HG02884 (cell line): ENCODE results near the gene DAPK1.

Source experiments
- ATAC-seq: cut with Tn5 transposase; IDR thresholded peaks from one replicate; pipeline ENCODE4 v1.9.1; 2021; ENCODE audit warnings: mild to moderate bottlenecking, moderate library complexity; ENCODE audit not compliant: unreplicated experiment

DAPK1 gene

DNA sequence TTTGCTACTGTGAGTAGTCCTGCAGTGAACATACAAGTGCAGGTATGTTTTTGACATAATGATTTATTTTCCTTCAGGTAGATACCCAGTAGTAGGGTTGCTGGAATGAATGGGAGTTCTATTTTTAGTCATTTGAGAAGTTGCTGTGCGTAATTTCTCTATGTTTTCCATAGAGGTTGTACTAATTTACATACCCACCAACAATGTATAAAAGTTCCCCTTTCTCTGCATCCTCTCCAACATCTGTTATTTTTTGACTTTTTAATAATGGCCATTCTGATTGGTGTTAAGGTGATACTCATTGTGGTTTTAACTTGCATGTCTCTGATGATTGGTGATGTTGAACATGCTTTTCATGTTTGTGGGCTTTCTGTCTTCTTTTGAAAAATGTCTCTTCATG is 163.6 kb downstream of the DAPK1 start:
- ATAC-seq = no peak

DNA sequence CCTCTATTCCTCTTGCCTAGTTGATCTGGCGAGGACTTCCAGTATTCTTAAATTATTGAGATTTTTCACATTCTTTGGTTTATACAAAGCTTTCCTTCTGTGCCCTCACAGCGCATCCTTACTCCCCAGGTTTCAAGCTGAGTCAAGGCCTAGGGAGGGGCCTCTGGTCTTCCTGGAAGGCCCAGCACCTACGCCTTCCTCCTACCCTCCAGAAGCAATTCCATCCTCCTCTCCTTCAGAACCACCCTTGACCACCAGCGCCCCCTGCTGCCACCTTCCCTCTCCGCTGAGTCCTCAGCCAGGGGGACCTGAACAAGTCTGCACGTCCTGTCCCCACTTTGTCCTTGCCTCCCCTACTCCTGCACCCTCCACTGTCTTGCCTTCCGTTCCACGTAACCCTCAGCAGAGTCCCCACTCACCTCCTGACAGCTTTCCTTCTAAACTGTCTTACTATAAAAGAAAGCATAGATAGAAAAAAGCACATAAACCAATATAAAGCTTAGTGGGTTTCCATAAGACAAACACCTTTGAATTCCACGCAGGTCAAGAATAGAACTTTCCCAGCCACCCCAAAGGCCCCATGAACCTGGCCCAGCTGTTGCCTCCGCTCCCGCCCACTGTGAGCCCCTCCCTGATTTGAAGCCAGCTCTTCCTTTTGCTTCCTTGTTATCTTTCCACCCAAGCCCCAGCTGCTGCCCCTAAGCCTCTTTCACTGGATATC is 165.3 kb downstream of the DAPK1 start:
- ATAC-seq = no peak

DNA sequence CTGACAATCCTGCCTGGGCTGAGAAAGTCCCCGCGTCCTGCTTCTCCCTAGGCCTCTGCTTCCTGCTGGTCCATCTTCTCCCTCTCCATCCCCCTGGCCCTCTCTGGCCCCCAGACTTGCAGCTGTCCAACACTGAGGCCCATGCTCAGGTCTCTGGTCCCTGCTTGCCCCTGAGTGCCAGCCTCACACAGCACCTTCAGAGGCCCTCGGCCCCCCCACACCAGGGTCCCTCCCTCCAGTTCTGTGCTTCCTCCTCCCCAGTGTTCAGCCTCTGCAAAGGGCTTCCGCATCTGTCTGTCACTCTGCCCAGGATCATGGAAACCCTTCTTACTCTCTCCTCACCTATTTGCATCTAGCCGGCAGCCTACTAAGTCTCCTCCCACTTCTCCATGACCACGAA is 165.9 kb downstream of the DAPK1 start:
- ATAC-seq = no peak

DNA sequence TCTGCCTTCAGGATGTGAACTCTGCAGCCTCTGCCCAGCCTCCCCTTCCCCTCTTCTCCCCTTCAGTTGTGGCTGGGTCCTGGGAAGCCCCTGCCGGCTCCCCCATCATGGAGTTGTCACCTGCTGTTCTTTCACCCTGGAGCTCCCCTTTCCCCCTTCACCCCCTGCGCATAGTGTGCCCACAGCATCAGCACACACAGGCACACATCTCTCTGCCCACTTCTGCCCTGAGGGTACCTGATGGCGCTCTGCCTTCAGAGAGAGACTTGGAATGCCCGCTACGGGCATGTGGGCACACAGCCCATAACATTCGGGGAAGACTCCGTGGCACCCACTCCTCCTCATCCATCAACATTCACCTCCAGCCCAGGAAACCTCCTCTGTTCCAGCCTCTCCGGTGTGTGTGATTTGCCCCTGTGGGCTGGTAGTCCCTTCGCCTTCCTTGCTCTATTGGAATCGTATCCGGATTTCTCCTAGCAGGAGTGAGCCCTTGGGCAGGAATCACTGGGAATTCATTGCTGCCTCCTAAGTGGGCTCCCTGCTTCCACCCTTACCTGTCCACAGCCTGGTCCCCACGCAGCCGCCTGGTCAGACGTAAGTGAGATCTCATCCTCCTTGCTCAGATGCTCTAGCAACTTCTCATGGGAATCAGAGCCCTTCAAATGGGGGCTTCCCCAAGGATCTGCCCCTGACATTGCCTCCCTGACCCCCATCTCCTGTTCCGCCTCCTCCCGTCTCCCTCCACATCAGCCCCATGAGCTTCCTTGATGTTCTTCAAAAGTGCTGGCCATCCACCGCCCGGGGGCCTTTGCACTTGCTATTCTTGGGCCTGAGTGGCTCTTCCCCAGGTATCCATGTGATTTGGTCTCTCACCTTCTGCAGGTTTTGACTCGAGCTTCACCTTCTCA is 166.7 kb downstream of the DAPK1 start:
- no peak for ATAC-seq

DNA sequence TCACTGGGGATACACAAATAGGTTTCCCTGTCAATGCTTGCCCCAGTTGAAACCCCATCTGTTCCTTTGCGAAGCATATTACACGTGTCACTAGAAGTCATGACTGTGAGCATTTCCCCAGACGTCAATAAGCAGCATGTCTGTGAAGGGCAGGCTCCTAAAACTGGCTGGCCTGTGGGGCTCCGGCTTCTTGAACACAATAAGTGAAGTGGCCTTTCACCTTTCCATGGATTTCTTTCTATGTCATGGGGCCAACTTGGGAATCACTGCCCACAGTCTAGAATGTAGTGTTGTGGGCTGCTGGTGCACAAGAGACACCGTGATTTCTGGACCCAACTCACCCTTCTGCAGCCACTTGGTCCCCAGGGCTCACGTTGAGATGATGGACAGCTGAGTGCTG is 167.8 kb downstream of the DAPK1 start:
- no peak for ATAC-seq

DNA sequence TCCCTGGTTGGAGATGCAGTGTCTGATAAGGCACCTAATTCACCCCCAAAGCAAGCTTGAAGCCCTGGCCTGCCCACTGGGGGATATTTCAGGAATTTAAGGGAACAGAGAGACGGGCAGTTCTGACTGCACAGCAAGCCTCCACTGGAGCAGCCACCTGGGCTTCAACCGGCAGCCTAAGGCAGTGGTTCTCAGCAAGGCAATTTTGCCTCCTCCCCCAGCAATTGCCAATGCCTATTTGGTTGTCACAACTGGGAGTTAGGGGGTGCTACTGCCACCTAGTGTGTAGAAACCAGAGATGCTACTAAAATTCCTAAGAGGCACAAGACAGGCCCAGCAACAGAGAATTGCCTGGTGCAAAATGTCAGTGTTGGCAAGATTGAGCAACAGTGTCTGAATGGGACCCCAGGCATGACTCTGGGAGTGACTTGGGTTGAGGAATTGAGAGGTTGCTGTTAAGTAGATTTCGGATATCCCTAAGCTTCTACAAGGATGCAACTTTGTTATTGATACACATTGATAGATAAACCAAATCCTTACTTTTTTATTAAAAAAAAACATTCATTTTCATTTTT is 169.6 kb downstream of the DAPK1 start:
- ATAC-seq = no peak

DNA sequence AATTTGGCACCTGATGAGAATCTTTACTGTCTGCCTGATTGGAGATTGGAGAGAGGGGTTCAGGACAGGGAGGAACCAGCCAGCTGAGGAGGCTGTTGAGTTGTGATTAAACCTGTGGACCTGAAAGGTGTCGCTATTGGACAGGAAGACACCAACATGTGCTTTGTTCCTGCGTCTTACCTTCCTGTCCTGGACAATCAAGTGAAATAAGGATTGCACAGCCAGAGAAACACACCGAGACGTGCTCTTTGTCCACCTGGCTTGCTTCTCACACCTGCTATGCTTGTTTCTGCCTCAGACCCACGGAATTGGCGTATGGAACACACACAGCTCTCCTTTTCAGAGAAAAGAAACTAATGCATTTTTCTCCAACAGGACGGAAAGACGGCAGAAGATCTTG is 170.6 kb downstream of the DAPK1 start:
- ATAC-seq = no peak

DNA sequence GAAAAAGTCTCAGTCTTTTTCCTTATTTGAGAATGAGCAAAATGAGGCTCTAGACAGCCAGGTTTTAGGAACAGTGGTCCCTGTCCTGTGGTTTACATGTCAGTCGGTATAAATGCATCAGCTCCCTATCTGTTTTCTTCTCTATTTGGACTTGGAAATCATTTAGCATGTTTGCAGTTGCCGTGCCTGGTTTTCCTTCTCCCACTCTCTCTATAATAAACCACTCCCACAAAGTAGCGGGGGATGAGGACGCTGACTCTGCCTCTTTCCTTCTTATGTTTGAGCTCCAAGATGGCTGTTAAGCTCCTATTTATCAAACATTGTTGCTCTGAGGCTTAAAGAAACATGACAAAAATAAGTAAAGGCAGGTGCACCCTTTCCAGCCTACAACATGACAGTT is 171.1 kb downstream of the DAPK1 start:
- no peak for ATAC-seq

DNA sequence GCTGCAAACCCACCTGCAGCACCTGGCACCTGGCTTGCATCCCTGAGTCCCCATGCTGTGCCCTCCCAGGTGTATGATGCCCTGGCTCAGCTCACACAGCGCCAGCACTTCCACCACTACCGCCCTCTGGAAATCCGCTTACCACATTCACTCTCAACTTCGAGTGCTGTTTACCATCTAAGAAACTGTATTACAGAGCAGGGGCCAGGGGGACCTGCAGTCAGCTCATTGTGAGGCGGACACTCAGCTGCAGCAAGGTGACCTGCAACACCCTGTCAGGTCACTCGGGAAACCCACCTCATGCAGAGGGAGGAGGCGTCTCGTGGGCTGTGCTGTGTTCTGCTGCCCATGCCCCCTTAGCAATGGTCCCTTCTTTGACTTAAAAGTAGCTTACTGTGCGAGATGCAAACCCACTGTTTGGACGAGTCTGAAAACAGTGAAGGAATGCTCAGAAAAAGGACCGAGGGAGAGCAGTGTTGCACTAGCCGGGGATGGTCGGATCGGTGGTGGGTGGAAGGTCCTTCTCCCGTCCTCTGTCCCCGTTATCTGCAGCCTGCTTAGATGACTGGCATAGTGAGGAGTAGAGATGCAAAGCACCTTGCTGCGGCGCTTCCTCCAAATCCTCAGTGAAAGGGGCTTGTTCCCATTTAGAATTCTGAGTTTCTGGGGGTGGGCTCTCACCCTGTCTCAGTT is 173.1 kb downstream of the DAPK1 start:
- no peak for ATAC-seq

DNA sequence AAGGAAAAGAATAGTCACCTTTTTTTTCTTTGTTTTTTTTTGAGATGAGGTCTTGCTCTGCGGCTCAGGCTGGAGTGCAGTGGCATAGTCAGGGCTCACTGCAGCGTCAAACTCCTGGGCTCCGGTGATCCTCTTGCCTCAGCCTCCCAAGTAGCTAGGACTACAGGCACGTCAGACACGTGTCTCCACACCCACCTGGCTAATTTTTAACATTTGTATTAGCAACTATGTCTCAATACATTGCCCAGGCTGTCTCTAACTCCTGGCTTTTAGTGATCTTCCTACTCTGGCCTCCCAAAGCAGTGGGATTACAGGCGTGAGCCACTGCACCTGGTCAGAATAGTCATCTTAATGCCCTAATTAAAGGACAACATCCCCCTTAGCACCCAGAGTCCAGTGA is 173.8 kb downstream of the DAPK1 start:
- no peak for ATAC-seq

DNA sequence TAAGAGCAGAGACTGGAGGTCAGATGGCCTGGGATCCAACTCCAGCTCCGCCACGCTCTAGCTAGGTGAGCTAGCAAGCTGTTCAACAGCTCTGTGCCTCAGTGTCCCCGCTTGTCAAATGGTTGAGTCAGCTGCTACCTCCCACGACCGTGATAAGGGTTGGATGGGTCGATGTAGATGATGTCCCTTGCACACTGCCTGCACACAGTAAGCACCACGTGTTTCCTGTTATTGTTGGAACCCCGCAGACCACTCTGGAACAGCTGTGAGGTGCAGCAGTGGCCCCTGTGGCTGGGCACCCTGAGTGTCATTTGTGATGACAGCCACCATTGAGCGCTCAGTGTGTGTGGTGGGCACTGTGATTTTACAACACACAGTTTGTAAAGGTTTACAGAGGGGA is 174.3 kb downstream of the DAPK1 start:
- ATAC-seq = no peak

DNA sequence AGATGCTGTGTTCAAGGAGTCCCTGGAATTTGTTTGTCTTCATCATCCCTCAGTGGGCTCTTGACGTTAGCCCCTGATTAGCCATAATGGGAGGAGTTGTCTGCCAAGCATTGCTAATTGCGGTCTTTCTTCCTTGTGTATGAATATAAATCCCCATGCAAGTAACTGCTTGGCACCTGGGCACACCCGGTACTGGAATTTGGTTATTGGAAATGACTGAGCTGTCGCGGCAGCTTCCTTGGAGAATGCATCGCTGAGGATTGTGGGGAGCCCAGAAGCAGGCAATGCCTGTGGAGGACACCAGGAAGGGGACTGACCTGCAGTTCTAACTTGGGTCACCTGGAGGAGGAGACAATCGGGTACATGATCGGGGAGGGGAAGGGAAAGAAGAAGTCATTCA is 174.9 kb downstream of the DAPK1 start:
- ATAC-seq = no peak

DNA sequence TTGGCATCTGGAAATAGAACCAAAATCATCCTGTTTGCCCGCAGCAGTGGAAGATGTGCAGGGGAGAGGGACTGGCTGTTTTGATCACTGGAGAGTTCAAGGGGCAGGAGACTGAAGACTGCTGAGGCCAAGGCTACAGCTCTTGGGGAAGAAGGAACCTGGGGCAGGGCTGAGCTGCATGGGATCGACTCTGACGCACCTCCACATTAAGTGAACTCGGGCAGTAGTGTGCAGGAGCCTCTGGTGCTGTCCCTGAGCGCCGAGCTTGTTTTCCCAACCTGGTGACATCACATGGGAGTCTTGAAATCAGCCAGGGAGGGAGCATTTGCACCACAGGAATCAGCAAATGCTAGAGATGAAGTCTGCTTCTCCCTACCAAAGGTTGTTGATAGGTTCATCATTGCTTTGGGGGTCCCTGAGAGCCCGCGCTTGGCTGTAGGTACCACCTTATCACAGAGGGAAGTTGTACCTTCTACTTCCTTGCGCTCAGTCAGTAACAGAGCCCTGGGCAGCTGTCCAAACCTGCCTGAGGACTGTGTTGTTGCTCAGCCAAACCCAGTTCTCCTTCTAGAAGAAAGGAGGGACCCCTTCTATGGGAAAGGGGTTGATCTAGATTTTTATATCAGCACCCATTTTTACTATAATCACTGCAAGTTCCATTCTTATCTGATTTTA is 175.9 kb downstream of the DAPK1 start:
- no peak for ATAC-seq

DNA sequence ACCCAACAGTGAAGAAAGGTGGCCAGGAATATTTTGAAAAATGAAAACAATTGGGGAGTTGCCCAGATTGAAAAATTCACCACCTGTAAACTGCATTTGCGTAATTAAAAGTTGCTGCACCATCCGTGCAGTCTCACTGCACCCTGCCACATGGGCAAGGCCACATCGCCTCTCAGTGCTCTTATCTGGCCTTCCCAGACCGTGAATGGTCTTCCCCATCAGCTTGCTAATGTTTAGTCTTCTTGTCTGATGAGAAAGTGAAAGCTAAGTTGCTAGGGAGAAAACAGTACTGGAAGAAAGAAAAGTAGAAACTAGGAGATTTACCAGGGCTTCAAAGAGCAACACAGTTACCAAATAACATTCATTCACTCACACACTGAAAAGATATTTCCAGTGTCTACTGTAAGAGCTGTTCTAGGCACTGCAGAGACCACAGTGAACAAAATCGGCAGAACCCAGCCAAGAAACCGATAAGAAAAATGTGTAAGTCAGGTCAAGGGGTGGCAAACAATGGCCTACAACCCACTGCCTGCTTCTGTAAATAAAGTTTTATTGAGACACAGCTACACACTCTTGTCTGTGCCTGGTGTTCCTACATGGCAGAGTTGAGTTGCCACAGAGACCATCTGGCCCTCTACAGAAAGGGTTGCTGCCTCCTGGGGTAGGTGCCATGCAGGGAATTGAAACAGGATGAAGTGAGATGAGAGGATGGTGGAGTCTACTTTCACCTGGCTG is 177.1 kb downstream of the DAPK1 start:
- no peak for ATAC-seq

DNA sequence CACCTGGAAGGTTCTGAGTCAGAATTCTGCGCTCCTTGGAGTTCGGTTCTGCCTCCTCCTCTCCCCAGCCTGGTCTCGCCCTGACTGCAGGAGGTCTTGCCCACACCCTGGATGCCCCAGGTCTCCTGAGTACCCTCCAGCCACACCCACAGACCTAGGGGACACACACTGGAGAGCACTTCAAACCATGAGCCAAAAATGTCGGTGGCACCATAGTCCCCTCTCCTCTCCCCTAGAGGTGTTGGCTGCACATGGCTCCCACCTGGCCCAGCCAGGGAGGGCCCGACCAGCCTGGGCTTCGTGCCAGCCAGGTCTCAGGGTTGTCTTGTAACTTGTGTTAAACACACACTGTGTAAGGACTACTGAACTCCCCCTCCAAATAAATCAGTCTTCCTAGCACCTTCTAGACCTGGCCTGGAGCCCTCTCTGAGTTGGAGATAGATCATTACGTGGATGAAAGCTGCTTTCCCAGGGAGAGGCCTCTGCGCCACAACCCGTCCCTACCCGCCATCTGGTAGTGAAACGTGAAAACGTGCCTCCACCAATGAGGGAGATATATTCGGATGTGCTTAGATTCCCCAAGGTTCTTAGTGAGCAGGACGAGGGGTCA is 178.3 kb downstream of the DAPK1 start:
- ATAC-seq = no peak

DNA sequence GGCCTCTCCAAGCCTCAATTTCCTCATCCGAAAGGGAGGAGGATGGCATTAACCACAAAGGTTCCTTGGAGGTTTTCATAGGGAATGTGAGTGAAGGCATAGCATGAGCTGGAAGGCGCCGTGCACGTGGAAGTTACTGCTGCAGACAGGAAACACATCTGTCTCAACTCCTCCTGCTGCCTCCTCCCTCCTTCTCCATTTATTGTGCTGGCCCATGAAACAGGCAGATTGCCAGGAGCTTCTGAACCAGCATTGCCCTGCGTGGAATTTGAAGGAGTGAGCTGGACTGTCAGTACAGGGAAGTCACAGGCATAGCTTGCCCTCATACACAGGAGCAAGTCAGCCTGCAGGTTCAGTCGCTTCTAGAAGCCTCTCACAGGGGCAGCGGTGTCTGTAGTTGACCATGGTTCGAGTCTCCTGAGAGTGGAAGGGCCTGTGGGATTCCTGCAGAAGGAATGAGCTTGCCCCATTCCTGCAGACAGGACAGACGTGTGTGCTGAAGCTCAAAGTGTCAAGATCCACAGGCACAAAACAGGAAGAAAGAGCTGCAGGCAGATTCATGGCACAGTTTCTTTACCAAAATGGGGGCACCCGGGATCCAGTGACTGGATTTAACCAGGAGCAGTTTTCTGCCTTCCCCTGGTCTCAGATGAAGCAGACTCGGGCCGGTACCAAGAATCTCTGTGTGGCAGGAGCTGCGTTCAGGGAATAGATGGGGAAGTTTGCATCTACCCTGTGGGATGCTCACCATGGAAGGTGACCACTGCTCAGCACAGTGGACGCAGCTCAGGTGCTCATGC is 179.5 kb downstream of the DAPK1 start:
- ATAC-seq = no peak

DNA sequence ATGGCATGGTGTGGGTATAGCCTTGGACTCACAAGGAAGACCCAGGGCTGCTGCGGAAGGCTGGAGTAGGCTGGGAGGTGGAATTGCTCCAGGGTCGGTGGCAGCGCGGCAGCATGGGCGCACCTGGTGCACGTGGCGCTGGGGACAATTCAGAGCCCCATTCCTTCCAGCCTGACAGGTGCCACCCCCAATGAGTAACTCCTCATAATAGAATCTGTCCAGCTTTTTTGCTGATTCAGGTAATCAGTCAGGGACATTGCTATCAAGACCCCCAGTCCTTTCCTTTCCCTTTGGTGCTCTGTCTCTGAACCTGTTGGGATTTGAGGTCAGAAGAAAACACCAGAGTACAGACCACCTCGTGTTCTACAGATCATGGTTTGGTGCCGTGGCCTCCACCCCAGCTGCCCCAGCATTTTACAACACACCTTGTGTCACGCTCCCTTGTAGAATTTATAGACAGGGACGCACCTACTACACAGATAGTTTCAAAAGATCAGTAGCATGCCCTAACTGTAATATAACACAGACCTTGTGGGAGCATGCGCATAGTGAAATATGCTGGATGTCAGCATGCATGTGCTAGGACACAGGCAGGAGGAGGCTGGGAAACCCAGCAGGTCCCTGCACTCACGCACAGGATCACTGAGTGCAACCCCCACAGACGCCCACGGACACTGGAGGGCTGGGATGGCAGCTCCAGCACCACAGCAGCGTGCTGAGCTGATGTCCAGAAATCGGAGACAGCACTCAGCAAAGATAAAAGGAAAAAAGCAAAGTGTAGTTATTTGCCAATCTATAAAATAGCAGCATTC is 180.3 kb downstream of the DAPK1 start:
- ATAC-seq = no peak
